Bronchial epithelial cell (primary cell): ENCODE measurements around the gene SLITRK6. TPM values are rescaled to one million over a fixed set of nuclear protein-coding genes. Genes with fewer than 3 reads are reported as not detected.

Experiments used
- DNase-seq: peaks from one replicate; pipeline ENCODE4 v3.0.0-alpha.2; 2010; ENCODE audit warnings: low read depth
- FAIRE-seq: peaks from 2 replicates; lab custom pipeline; 2011; peaks lifted over from hg19 to GRCh38; lab: Jason Lieb, UNC
- H3K27me3 ChIP-seq: 2 replicates; pipeline ENCODE4 v1.5.1; 2011; ENCODE audit warnings: low read length; ENCODE audit not compliant: control insufficient read depth, insufficient read depth
- H3K36me3 ChIP-seq: 2 replicates; pipeline ENCODE4 v1.5.1; 2011; ENCODE audit warnings: low read length; ENCODE audit not compliant: control insufficient read depth, insufficient read depth
- H3K4me3 ChIP-seq: 2 replicates; pipeline ENCODE4 v1.5.1; 2011; ENCODE audit warnings: mild to moderate bottlenecking, low read depth, low read length, control low read depth
- CTCF ChIP-seq: IDR thresholded peaks from 2 replicates; pipeline ENCODE4 v1.5.1; 2011; ENCODE audit warnings: mild to moderate bottlenecking, moderate library complexity, low read length, control low read depth, inconsistent platforms; ENCODE audit not compliant: insufficient read depth, severe bottlenecking
- total RNA-seq: library from RNA; depleted of rRNA; stranded (reverse); fragments of >200 nt; gene quantifications from 2 replicates; pipeline ENCODE4 v1.2.1, GENCODE V29; 2014

SLITRK6 gene
- total RNA-seq, 1 donor from 2014 or later: 14.5 TPM

GRCh38 chr13:85806553-85807175 lies 7.4 kb upstream of the SLITRK6 start:
- FAIRE-seq: no peak

DNA sequence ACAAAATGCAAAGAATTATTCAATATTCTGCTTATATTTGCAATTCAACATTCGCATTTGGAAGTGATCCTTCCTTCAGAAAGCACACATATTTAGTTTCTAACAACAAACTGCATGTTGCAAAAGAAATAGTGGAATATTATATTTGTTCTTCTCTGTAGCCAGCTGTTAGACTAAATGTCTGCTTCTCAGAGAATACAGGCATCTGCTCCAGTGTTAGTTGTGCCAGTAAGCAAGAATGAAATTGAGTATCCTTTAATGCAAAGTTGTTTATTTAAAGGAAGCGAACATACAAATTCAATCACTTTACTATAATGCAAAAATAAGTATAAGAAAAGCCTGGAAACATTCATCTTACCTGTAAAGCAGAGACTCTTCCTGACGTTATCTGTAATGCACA lies 663 bp downstream of the SLITRK6 start:
- no peak for FAIRE-seq
- H3K4me3 ChIP-seq: peak overlapping the region; percentile 53
- H3K27me3 ChIP-seq: no peaks in the 10 kb centered on the region
- H3K36me3 ChIP-seq: no peaks in the 10 kb centered on the region
- no peak for TF ChIP-seq CTCF
- DNase-seq: no peak

More at GRCh38 chr13:85806553-85807175, 7.4 kb upstream of the SLITRK6 start:
- peak; percentile 29 for TF ChIP-seq CTCF
- Histone ChIP-seq H3K4me3 (no peak overlapping the region), H3K36me3 (no peaks in the 10 kb centered on the region), H3K27me3 (no peaks in the 10 kb centered on the region)
- peak; percentile 67 for DNase-seq

DNA sequence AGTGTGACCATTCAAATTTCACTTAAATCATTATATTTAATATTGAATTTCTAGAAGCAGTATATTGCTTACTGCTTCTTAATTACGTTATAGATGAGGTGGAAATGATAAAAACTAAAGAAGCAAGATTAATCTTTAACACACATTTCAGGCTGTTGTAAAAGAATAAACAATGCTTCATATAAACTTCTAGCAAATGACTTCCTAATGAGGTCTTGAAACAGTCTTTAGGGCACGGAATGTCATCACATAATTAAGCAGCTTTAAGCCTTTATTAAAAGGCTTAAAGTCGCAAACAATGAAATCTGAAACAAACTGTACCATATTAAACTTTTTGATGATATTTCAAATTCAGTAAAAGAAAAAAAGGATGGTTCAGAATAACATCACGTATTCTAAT lies 1.9 kb downstream of the SLITRK6 start:
- DNase-seq: peak; percentile 27
- H3K36me3 ChIP-seq: no peaks in the 10 kb centered on the region
- H3K4me3 ChIP-seq: peak overlapping the region; percentile 53
- no peak for TF ChIP-seq CTCF
- no peak for FAIRE-seq
- no peaks in the 10 kb centered on the region for H3K27me3 ChIP-seq

- TF ChIP-seq CTCF: no peak
- no peak overlapping the region for H3K4me3 ChIP-seq
- H3K36me3 ChIP-seq: no peaks in the 10 kb centered on the region
- H3K27me3 ChIP-seq: no peaks in the 10 kb centered on the region
- FAIRE-seq (no peak), DNase-seq (no peak)
Measured at GRCh38 chr13:85785205-85785604, 14.0 kb downstream of the SLITRK6 start.

GRCh38 chr13:85772367-85772766 lies 26.9 kb downstream of the SLITRK6 start:
- H3K36me3 ChIP-seq: no peaks in the 10 kb centered on the region
- DNase-seq (peak; percentile 57), FAIRE-seq (no peak)

More at GRCh38 chr13:85772367-85772766, 26.9 kb downstream of the SLITRK6 start:
- Histone ChIP-seq H3K4me3 (no peak overlapping the region), H3K27me3 (no peaks in the 10 kb centered on the region)
- TF ChIP-seq CTCF: no peak
